ENCODE measurements around the gene CNTNAP2. TPM values are rescaled to one million over a fixed set of nuclear protein-coding genes. Genes with fewer than 3 reads are reported as not detected.

Gene CNTNAP2
- total and polyA plus RNA-seq, 7 donors, result 0.60 to 2.4 (median 1.7) TPM

GRCh38 chr7:148211740-148212151, 2095.1 kb downstream of the CNTNAP2 start:
- DNase-seq, result no peak
- Histone ChIP-seq H3K36me3 (no peaks in the 10 kb centered on the region), H3K4me3 (no peak overlapping the region), H3K27ac (no peak overlapping the region), H3K27me3 (no peaks in the 10 kb centered on the region), H3K4me1 (peaks cover 0 to 14% (median 13%) of the 10 kb centered on the region in 4 donors), H3K9me3 (no peaks in the 10 kb centered on the region)
- intact Hi-C loops (cut with DNase I), result no loop called here
- TF ChIP-seq POLR2AphosphoS5 (IDR thresholded peaks at IDR 0.05) (no peak), CTCF (IDR thresholded peaks at IDR 0.05) (no peak), EP300 (IDR thresholded peaks at IDR 0.05) (no peak), POLR2A (IDR thresholded peaks at IDR 0.05) (no peak)

- intact Hi-C loops (cut with DNase I), result no loop called here
- Histone ChIP-seq H3K27ac (no peak overlapping the region), H3K4me3 (no peak overlapping the region), H3K36me3 (no peaks in the 10 kb centered on the region), H3K27me3 (no peaks in the 10 kb centered on the region), H3K9me3 (no peaks in the 10 kb centered on the region), H3K4me1 (peaks cover 0 to 14% (median 13%) of the 10 kb centered on the region in 4 donors)
- TF ChIP-seq EP300 (IDR thresholded peaks at IDR 0.05) (no peak), CTCF (IDR thresholded peaks at IDR 0.05) (no peak), POLR2AphosphoS5 (IDR thresholded peaks at IDR 0.05) (no peak), POLR2A (IDR thresholded peaks at IDR 0.05) (no peak)
- WGBS, 2 donors, result 72 to 82% methylated on average over 3 of the region's 3 CpGs
- DNase-seq, result no peak
Measured at GRCh38 chr7:148212731-148213130, 2096.1 kb downstream of the CNTNAP2 start.

- intact Hi-C loops (cut with DNase I), result no loop called here
- 81 to 88% methylated on average over 4 of the region's 4 CpGs for WGBS, 2 donors
Measured at GRCh38 chr7:148214101-148214500, 2097.5 kb downstream of the CNTNAP2 start.

GRCh38 chr7:148218603-148219002, 2102.0 kb downstream of the CNTNAP2 start:
- H3K27ac ChIP-seq, result no peak overlapping the region
- TF ChIP-seq EP300 (IDR thresholded peaks at IDR 0.05) (no peak), POLR2A (IDR thresholded peaks at IDR 0.05) (no peak), CTCF (IDR thresholded peaks at IDR 0.05) (no peak), POLR2AphosphoS5 (IDR thresholded peaks at IDR 0.05) (no peak)
- no peaks in the 10 kb centered on the region for H3K36me3 ChIP-seq
- WGBS, 2 donors, result 90 to 92% methylated on average over 4 of the region's 4 CpGs
- no peaks in the 10 kb centered on the region for H3K9me3 ChIP-seq
- H3K4me3 ChIP-seq, result no peak overlapping the region
- H3K27me3 ChIP-seq, result no peaks in the 10 kb centered on the region
- no peak for DNase-seq
- H3K4me1 ChIP-seq, result no peaks in the 10 kb centered on the region
- intact Hi-C loops (cut with DNase I), result no loop called here

More at GRCh38 chr7:148214101-148214500, 2097.5 kb downstream of the CNTNAP2 start:
- no peaks in the 10 kb centered on the region for H3K9me3 ChIP-seq
- H3K27ac ChIP-seq, result no peak overlapping the region
- peaks cover 0 to 14% (median 13%) of the 10 kb centered on the region in 4 donors for H3K4me1 ChIP-seq
- H3K27me3 ChIP-seq, result no peaks in the 10 kb centered on the region
- H3K4me3 ChIP-seq, result no peak overlapping the region
- no peaks in the 10 kb centered on the region for H3K36me3 ChIP-seq
- TF ChIP-seq POLR2A (IDR thresholded peaks at IDR 0.05) (no peak), CTCF (IDR thresholded peaks at IDR 0.05) (no peak), EP300 (IDR thresholded peaks at IDR 0.05) (no peak), POLR2AphosphoS5 (IDR thresholded peaks at IDR 0.05) (no peak)
- DNase-seq, result no peak

GRCh38 chr7:148222721-148223120, 2106.1 kb downstream of the CNTNAP2 start:
- Histone ChIP-seq H3K27ac (no peak overlapping the region), H3K27me3 (no peaks in the 10 kb centered on the region), H3K36me3 (no peaks in the 10 kb centered on the region), H3K9me3 (no peaks in the 10 kb centered on the region), H3K4me3 (no peak overlapping the region), H3K4me1 (no peaks in the 10 kb centered on the region)
- intact Hi-C loops (cut with DNase I), result no loop called here
- no peak for TF ChIP-seq CTCF (IDR thresholded peaks at IDR 0.05)
- TF ChIP-seq POLR2A (IDR thresholded peaks at IDR 0.05), result no peak
- TF ChIP-seq EP300 (IDR thresholded peaks at IDR 0.05), result no peak
- TF ChIP-seq POLR2AphosphoS5 (IDR thresholded peaks at IDR 0.05), result no peak
- WGBS, 2 donors, result 11 to 54% methylated on average over 5 of the region's 5 CpGs
- DNase-seq, result no peak
